ENCODE data around the gene HERC3. TPM values are rescaled to one million over a fixed set of nuclear protein-coding genes. Genes with fewer than 3 reads are reported as not detected.

The HERC3 gene
- total and polyA plus RNA-seq, 10 of the 15 experiments (the other 5 are each of a cell fraction or from before 2014, with no cell fraction given) = 0.52 to 18.2 (median 2.8) TPM

GRCh38 chr4:88599714-88600113 lies 7.4 kb downstream of the HERC3 start:
- Histone ChIP-seq H3K27ac (ENCODE audit: control insufficient read depth, insufficient read depth) (no peak overlapping the region), H4K20me1 (ENCODE audit: control insufficient read depth, insufficient read depth) (no peaks in the 10 kb centered on the region), H3K4me2 (ENCODE audit: control insufficient read depth, insufficient read depth) (no peak overlapping the region), H2AFZ (ENCODE audit: control insufficient read depth, low read depth, low read length) (no peak overlapping the region), H3K4me1 (ENCODE audit: control insufficient read depth, insufficient read depth, low read length) (no peaks in the 10 kb centered on the region), H3K27me3 (replicated peaks in 1 of 2; ENCODE audit: control insufficient read depth in 2 of 2, insufficient read depth in 2 of 2, low read length in 1 of 2) (no peaks in the 10 kb centered on the region), H3K79me2 (ENCODE audit: control insufficient read depth, insufficient read depth, low read length) (no peaks in the 10 kb centered on the region), H3K9ac (ENCODE audit: control insufficient read depth, insufficient read depth, low read length) (no peak overlapping the region), H3K4me3 (no peak overlapping the region), H3K9me3 (replicated peaks; ENCODE audit: control insufficient read depth, insufficient read depth, low read length) (no peaks in the 10 kb centered on the region), H3K36me3 (ENCODE audit: control insufficient read depth in 2 of 2, insufficient read depth in 2 of 2, low read length in 1 of 2) (no peaks in the 10 kb centered on the region)
- POLR2A ChIA-PET = no interaction called here
- ATAC-seq (no peak), FAIRE-seq (peak; percentile 35), DNase-seq (ENCODE audit: low read depth, low spot score) (no peak)
- CTCF ChIA-PET = no interaction called here
- 100% methylated on average over 1 of the region's 1 CpG for WGBS (ENCODE audit: insufficient coverage, insufficient replicate concordance, low lambda C conversion rate, missing lambda C conversion rate)
- RAD21 ChIA-PET (ENCODE audit: unreplicated experiment) = no interaction called here
- intact Hi-C loops (cut with micrococcal nuclease; ENCODE audit: unreplicated experiment) = no loop called here
- BruUV-seq (replicated peaks) = no TSS peak
- in situ Hi-C loops (cut with MboI) = no loop called here
- SMC1A ChIA-PET (ENCODE audit: uncharacterized antibody, unreplicated experiment) = interaction anchor here (0.9 to 4.0 kb wide), 2 partner anchors 13 to 60 kb away, joined by 3 to 24 read pairs; no protein-coding TSS in a partner anchor
- TF ChIP-seq, protein P1, sequence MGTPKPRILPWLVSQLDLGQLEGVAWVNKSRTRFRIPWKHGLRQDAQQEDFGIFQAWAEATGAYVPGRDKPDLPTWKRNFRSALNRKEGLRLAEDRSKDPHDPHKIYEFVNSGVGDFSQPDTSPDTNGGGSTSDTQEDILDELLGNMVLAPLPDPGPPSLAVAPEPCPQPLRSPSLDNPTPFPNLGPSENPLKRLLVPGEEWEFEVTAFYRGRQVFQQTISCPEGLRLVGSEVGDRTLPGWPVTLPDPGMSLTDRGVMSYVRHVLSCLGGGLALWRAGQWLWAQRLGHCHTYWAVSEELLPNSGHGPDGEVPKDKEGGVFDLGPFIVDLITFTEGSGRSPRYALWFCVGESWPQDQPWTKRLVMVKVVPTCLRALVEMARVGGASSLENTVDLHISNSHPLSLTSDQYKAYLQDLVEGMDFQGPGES (IDR thresholded peaks at IDR 0.05) = no peak
- TF ChIP-seq ZBTB40 (IDR thresholded peaks at IDR 0.05; ENCODE audit: borderline replicate concordance) = no peak
- no peak for TF ChIP-seq NFYB (IDR thresholded peaks at IDR 0.05; ENCODE audit: insufficient read depth, low read depth, low read length)
- TF ChIP-seq, protein P2, sequence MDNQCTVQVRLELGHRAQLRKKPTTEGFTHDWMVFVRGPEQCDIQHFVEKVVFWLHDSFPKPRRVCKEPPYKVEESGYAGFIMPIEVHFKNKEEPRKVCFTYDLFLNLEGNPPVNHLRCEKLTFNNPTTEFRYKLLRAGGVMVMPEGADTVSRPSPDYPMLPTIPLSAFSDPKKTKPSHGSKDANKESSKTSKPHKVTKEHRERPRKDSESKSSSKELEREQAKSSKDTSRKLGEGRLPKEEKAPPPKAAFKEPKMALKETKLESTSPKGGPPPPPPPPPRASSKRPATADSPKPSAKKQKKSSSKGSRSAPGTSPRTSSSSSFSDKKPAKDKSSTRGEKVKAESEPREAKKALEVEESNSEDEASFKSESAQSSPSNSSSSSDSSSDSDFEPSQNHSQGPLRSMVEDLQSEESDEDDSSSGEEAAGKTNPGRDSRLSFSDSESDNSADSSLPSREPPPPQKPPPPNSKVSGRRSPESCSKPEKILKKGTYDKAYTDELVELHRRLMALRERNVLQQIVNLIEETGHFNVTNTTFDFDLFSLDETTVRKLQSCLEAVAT (IDR thresholded peaks at IDR 0.05) = no peak
- TF ChIP-seq, protein P3, sequence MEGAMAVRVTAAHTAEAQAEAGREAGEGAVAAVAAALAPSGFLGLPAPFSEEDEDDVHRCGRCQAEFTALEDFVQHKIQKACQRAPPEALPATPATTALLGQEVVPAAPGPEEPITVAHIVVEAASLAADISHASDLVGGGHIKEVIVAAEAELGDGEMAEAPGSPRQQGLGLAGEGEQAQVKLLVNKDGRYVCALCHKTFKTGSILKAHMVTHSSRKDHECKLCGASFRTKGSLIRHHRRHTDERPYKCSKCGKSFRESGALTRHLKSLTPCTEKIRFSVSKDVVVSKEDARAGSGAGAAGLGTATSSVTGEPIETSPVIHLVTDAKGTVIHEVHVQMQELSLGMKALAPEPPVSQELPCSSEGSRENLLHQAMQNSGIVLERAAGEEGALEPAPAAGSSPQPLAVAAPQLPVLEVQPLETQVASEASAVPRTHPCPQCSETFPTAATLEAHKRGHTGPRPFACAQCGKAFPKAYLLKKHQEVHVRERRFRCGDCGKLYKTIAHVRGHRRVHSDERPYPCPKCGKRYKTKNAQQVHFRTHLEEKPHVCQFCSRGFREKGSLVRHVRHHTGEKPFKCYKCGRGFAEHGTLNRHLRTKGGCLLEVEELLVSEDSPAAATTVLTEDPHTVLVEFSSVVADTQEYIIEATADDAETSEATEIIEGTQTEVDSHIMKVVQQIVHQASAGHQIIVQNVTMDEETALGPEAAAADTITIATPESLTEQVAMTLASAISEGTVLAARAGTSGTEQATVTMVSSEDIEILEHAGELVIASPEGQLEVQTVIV (IDR thresholded peaks at IDR 0.05; ENCODE audit: borderline replicate concordance, partially characterized antibody) = no peak
- TF ChIP-seq, protein P4, sequence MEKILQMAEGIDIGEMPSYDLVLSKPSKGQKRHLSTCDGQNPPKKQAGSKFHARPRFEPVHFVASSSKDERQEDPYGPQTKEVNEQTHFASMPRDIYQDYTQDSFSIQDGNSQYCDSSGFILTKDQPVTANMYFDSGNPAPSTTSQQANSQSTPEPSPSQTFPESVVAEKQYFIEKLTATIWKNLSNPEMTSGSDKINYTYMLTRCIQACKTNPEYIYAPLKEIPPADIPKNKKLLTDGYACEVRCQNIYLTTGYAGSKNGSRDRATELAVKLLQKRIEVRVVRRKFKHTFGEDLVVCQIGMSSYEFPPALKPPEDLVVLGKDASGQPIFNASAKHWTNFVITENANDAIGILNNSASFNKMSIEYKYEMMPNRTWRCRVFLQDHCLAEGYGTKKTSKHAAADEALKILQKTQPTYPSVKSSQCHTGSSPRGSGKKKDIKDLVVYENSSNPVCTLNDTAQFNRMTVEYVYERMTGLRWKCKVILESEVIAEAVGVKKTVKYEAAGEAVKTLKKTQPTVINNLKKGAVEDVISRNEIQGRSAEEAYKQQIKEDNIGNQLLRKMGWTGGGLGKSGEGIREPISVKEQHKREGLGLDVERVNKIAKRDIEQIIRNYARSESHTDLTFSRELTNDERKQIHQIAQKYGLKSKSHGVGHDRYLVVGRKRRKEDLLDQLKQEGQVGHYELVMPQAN (conservative IDR thresholded peaks at IDR 0.05) = no peak
- TF ChIP-seq USF2 (IDR thresholded peaks at IDR 0.05; ENCODE audit: borderline replicate concordance, low read depth, low read length) = no peak
